HEK293T (cell line): ENCODE measurements around the gene IL17RE.

Source experiments
- CTCF ChIA-PET: fragments of 350-600 bp; formaldehyde crosslinking; extraction: SDS; loops from one replicate; lab custom pipeline; 2021; ENCODE audit warnings: antibody characterized with exemption, inconsistent platforms; lab: Yijun Ruan, JAX
- POLR2A ChIA-PET: fragments of 350-600 bp; formaldehyde crosslinking; extraction: SDS; loops from one replicate; lab custom pipeline; 2020; ENCODE audit warnings: antibody characterized with exemption, inconsistent platforms; lab: Yijun Ruan, JAX
- DNase-seq: peaks from one replicate; pipeline ENCODE4 v3.0.0; 2012; ENCODE audit warnings: mixed read lengths; ENCODE audit errors: extremely low spot score
- ARNT ChIP-seq: fragments of 450-650 bp; IDR thresholded peaks from 2 replicates; pipeline ENCODE4 v1.6.1; 2017; ENCODE audit warnings: mild to moderate bottlenecking
- BHLHE40 ChIP-seq: fragments of 450-650 bp; IDR thresholded peaks from 2 replicates; pipeline ENCODE4 v1.6.1; 2016; ENCODE audit warnings: mild to moderate bottlenecking, moderate library complexity, borderline replicate concordance
- CTBP1 ChIP-seq: fragments of 450-650 bp; IDR thresholded peaks from 2 replicates; pipeline ENCODE4 v1.6.1; 2016; ENCODE audit warnings: borderline replicate concordance
- ELF4 ChIP-seq: fragments of 450-650 bp; IDR thresholded peaks from 2 replicates; pipeline ENCODE4 v1.6.1; 2017; ENCODE audit warnings: antibody characterized with exemption
- FOXA1 ChIP-seq: fragments of 450-650 bp; IDR thresholded peaks from 2 replicates; pipeline ENCODE4 v1.6.1; 2016; ENCODE audit warnings: mild to moderate bottlenecking
- FOXK2 ChIP-seq: fragments of 450-650 bp; IDR thresholded peaks from 2 replicates; pipeline ENCODE4 v1.6.1; 2016; ENCODE audit warnings: mild to moderate bottlenecking
- FOXM1 ChIP-seq: fragments of 450-650 bp; IDR thresholded peaks from 2 replicates; pipeline ENCODE4 v1.6.1; 2017; ENCODE audit warnings: mild to moderate bottlenecking, borderline replicate concordance
- HDGF ChIP-seq: fragments of 450-650 bp; IDR thresholded peaks from 2 replicates; pipeline ENCODE4 v1.6.1; 2017; ENCODE audit warnings: antibody characterized with exemption, borderline replicate concordance
- L3MBTL2 ChIP-seq: fragments of 450-650 bp; conservative IDR thresholded peaks from 2 replicates; pipeline ENCODE4 v1.6.1; 2016; ENCODE audit warnings: mild to moderate bottlenecking
- LEF1 ChIP-seq: fragments of 450-650 bp; IDR thresholded peaks from 2 replicates; pipeline ENCODE4 v1.6.1; 2017; ENCODE audit warnings: mild to moderate bottlenecking, borderline replicate concordance
- NFRKB ChIP-seq: fragments of 450-650 bp; IDR thresholded peaks from 2 replicates; pipeline ENCODE4 v1.6.1; 2016; ENCODE audit warnings: mild to moderate bottlenecking, moderate library complexity
- SP1 ChIP-seq: fragments of 450-650 bp; IDR thresholded peaks from 2 replicates; pipeline ENCODE4 v1.6.1; 2017
- SUZ12 ChIP-seq: fragments of 450-650 bp; IDR thresholded peaks from 2 replicates; pipeline ENCODE4 v1.6.1; 2016; ENCODE audit warnings: mild to moderate bottlenecking
- TARDBP ChIP-seq: fragments of 450-650 bp; IDR thresholded peaks from 2 replicates; pipeline ENCODE4 v1.6.1; 2016
- ZNF384 ChIP-seq: fragments of 450-650 bp; IDR thresholded peaks from 2 replicates; pipeline ENCODE4 v1.6.1; 2016
- TF ChIP-seq, protein P1 (sequence below): fragments of 450-650 bp; IDR thresholded peaks from 2 replicates; pipeline ENCODE4 v1.6.1; 2016

IL17RE gene

GRCh38 chr3:9948586-9948985, 45.9 kb downstream of the IL17RE start:
- TF ChIP-seq FOXM1 = no peak
- TF ChIP-seq FOXA1 = no peak
- TF ChIP-seq SUZ12 = no peak
- no peak for TF ChIP-seq CTBP1
- TF ChIP-seq, protein P1, sequence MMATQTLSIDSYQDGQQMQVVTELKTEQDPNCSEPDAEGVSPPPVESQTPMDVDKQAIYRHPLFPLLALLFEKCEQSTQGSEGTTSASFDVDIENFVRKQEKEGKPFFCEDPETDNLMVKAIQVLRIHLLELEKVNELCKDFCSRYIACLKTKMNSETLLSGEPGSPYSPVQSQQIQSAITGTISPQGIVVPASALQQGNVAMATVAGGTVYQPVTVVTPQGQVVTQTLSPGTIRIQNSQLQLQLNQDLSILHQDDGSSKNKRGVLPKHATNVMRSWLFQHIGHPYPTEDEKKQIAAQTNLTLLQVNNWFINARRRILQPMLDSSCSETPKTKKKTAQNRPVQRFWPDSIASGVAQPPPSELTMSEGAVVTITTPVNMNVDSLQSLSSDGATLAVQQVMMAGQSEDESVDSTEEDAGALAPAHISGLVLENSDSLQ = no peak
- no peak for TF ChIP-seq ELF4
- TF ChIP-seq BHLHE40 = no peak
- TF ChIP-seq NFRKB = no peak
- ChIA-PET POLR2A (no interaction called here), CTCF (interaction anchor here (1.0 to 1.5 kb wide), 2 partner anchors 15 to 34 kb away, joined by 3 to 5 read pairs; no protein-coding TSS in a partner anchor)
- DNase-seq = no peak

DNA sequence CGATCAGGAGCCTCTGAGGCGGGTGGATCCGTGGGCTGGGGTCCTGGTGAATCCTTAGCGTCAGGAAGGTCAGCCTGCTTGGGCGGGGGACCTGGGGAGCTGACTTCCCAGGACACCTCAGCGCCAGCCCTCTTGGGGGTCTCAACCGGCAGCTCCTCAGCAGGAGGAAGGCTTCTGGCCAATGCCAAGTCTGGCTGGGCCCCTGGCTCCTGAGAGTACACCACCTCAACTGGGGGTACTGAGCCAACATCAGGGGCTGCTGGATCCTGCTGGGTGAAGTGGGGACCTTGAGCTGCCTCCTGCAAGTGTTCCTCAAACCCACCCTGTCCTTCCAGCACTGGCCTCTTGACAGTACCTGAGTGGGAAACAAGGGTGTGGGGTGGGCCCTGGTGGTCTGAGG, 46.5 kb downstream of the IL17RE start:
- no peak for DNase-seq
- ChIA-PET CTCF (interaction anchor here (1.0 to 1.5 kb wide), 2 partner anchors 16 to 34 kb away, joined by 3 to 5 read pairs; no protein-coding TSS in a partner anchor), POLR2A (interaction anchor here (1.2 kb wide), 1 partner anchor 108 kb away, joined by 4 read pairs; no protein-coding TSS in a partner anchor)
- TF ChIP-seq SUZ12 = no peak
- no peak for TF ChIP-seq FOXK2
- no peak for TF ChIP-seq L3MBTL2
- TF ChIP-seq BHLHE40 = no peak
- TF ChIP-seq ELF4 = no peak
- no peak for TF ChIP-seq TARDBP
- TF ChIP-seq HDGF = no peak
- TF ChIP-seq LEF1 = no peak
- no peak for TF ChIP-seq CTBP1
- TF ChIP-seq, protein P1 = no peak
- no peak for TF ChIP-seq ARNT
- no peak for TF ChIP-seq FOXA1
- TF ChIP-seq SP1 = no peak
- no peak for TF ChIP-seq ZNF384
- no peak for TF ChIP-seq FOXM1
- TF ChIP-seq NFRKB = no peak

GRCh38 chr3:9949626-9950025, 47.0 kb downstream of the IL17RE start:
- TF ChIP-seq, protein P1 = no peak
- no peak for TF ChIP-seq NFRKB
- no peak for TF ChIP-seq HDGF
- TF ChIP-seq L3MBTL2 = no peak
- no peak for TF ChIP-seq FOXK2
- TF ChIP-seq CTBP1 = no peak
- TF ChIP-seq SP1 = no peak
- no peak for TF ChIP-seq ZNF384
- no peak for TF ChIP-seq FOXM1
- no peak for TF ChIP-seq LEF1
- no peak for TF ChIP-seq ELF4
- TF ChIP-seq SUZ12 = no peak
- TF ChIP-seq FOXA1 = no peak
- ChIA-PET POLR2A (interaction anchor here (1.2 kb wide), 1 partner anchor 109 kb away, joined by 4 read pairs; no protein-coding TSS in a partner anchor), CTCF (interaction anchor here (1.0 to 1.5 kb wide), 2 partner anchors 16 to 33 kb away, joined by 3 to 5 read pairs; no protein-coding TSS in a partner anchor)
- no peak for DNase-seq

DNA sequence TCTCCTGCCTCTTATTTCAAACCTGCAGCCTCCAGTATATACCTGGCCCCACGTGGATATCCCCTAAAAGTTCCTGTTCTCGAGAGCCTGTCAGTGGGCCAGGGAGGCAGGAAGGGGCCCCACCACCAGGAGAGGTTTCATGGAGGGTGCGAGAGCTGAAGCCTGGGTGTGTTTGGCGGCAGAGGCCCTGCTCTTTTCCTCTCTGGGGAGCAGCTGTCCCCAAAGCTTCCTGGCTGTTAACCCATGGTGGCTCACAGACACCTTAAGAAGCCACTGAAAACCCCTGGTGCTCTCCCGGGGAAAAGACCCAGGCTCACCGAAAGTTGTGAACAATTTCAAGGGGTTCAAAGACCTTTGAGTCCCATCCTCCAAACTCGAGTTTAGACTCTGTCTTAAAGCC, 48.5 kb downstream of the IL17RE start:
- CTCF ChIA-PET = no interaction called here
- POLR2A ChIA-PET = interaction anchor here (1.0 kb wide), 1 partner anchor 9 kb away, joined by 3 read pairs; no protein-coding TSS in a partner anchor
- no peak for DNase-seq
- TF ChIP-seq ELF4 (no peak), ARNT (no peak), TARDBP (no peak), NFRKB (no peak), CTBP1 (no peak), SUZ12 (no peak), BHLHE40 (no peak)

- ChIA-PET CTCF (no interaction called here), POLR2A (interaction anchor here (0.8 to 1.0 kb wide), 2 partner anchors 9 to 18 kb away, joined by 3 read pairs; partner anchors contain the start of gene CRELD1)
- DNase-seq = no peak
- TF ChIP-seq ELF4 = no peak
- TF ChIP-seq, protein P1 = no peak
- no peak for TF ChIP-seq ARNT
- no peak for TF ChIP-seq FOXA1
- no peak for TF ChIP-seq FOXM1
- no peak for TF ChIP-seq ZNF384
- TF ChIP-seq FOXK2 = no peak
- TF ChIP-seq CTBP1 = no peak
- no peak for TF ChIP-seq L3MBTL2
- no peak for TF ChIP-seq NFRKB
- TF ChIP-seq LEF1 = no peak
- TF ChIP-seq HDGF = no peak
- no peak for TF ChIP-seq TARDBP
Observed at GRCh38 chr3:9951598-9951961, 48.9 kb downstream of the IL17RE start.
